ENCODE measurements around the gene TMIE. TPM values are rescaled to one million over a fixed set of nuclear protein-coding genes. Genes with fewer than 3 reads are reported as not detected.
"Not testable (repeated sequence)": the region's sequence is repeated elsewhere in the genome, so short reads cannot be mapped to it uniquely, and the experiment has no call there.

The TMIE gene
- polyA plus RNA-seq, 3 donors, result not detected

- H3K4me1 Mint-ChIP-seq, result peaks cover 2% of the 10 kb centered on the region
- no peak overlapping the region for H3K27ac Mint-ChIP-seq
- Histone ChIP-seq H4K20me1 (ENCODE audit: insufficient read depth, low read length) (no peaks in the 10 kb centered on the region), H3K79me2 (ENCODE audit: insufficient read depth, low read length) (no peaks in the 10 kb centered on the region), H3K27me3 (ENCODE audit: control insufficient read depth in 2 of 2, insufficient read depth in 2 of 2, low read length in 2 of 2) (no peaks in the 10 kb centered on the region), H3K4me3 (replicated peaks in 1 of 3; ENCODE audit: low read depth in 2 of 3, low read length in 3 of 3) (no peak overlapping the region), H2AFZ (ENCODE audit: insufficient read depth, low read depth, low read length, poor library complexity, severe bottlenecking) (no peak overlapping the region), H3K4me1 (ENCODE audit: control insufficient read depth in 1 of 2, insufficient read depth in 2 of 2, low read length in 2 of 2) (no peaks in the 10 kb centered on the region), H3K9ac (ENCODE audit: insufficient read depth, low read length, poor library complexity, severe bottlenecking) (no peak overlapping the region), H3K27ac (ENCODE audit: low read depth in 1 of 2, low read length in 2 of 2) (no peak overlapping the region), H3K9me3 (replicated peaks in 1 of 2; ENCODE audit: control insufficient read depth in 1 of 2, insufficient read depth in 1 of 2, low read length in 2 of 2) (no peaks in the 10 kb centered on the region), H3K4me2 (replicated peaks; ENCODE audit: extremely low read depth, low read length, poor library complexity, severe bottlenecking) (no peak overlapping the region), H3K36me3 (replicated peaks in 1 of 2; ENCODE audit: control insufficient read depth in 1 of 2, insufficient read depth in 2 of 2, low read length in 2 of 2) (no peaks in the 10 kb centered on the region)
- no peak overlapping the region for H3K4me3 Mint-ChIP-seq
- H3K27me3 Mint-ChIP-seq (ENCODE audit: low read depth in 3 of 3), result peaks cover 0 to 10% (median 4%) of the 10 kb centered on the region in 3 donors
- no peak for DNase-seq
- intact Hi-C loops (cut with micrococcal nuclease), result no loop called here
- 99% methylated on average over 41 of the region's 41 CpGs for WGBS (ENCODE audit: insufficient coverage)
- no peak for TF ChIP-seq CTCF (IDR thresholded peaks at IDR 0.05)
- no peaks in the 10 kb centered on the region for H3K9me3 Mint-ChIP-seq
- H3K36me3 Mint-ChIP-seq, result no peaks in the 10 kb centered on the region
Measured at GRCh38 chr3:46750555-46751038, 49.4 kb downstream of the TMIE start.

- H3K27me3 Mint-ChIP-seq (ENCODE audit: low read depth in 3 of 3); H3K79me2 ChIP-seq (ENCODE audit: insufficient read depth, low read length); H3K4me1 Mint-ChIP-seq; H3K9me3 Mint-ChIP-seq; H3K27ac ChIP-seq (ENCODE audit: low read depth in 1 of 2, low read length in 2 of 2); H3K4me2 ChIP-seq (replicated peaks; ENCODE audit: extremely low read depth, low read length, poor library complexity, severe bottlenecking); H2AFZ ChIP-seq (ENCODE audit: insufficient read depth, low read depth, low read length, poor library complexity, severe bottlenecking); DNase-seq; H3K9ac ChIP-seq (ENCODE audit: insufficient read depth, low read length, poor library complexity, severe bottlenecking); H3K9me3 ChIP-seq (replicated peaks in 1 of 2; ENCODE audit: control insufficient read depth in 1 of 2, insufficient read depth in 1 of 2, low read length in 2 of 2); H3K27ac Mint-ChIP-seq; H3K4me3 ChIP-seq (replicated peaks in 1 of 3; ENCODE audit: low read depth in 2 of 3, low read length in 3 of 3); H4K20me1 ChIP-seq (ENCODE audit: insufficient read depth, low read length); intact Hi-C loops (cut with micrococcal nuclease); H3K36me3 ChIP-seq (replicated peaks in 1 of 2; ENCODE audit: control insufficient read depth in 1 of 2, insufficient read depth in 2 of 2, low read length in 2 of 2); H3K36me3 Mint-ChIP-seq; H3K4me3 Mint-ChIP-seq; H3K4me1 ChIP-seq (ENCODE audit: control insufficient read depth in 1 of 2, insufficient read depth in 2 of 2, low read length in 2 of 2); H3K27me3 ChIP-seq (ENCODE audit: control insufficient read depth in 2 of 2, insufficient read depth in 2 of 2, low read length in 2 of 2): not testable (repeated sequence)
- WGBS (ENCODE audit: insufficient coverage), result 92% methylated on average over 6 of the region's 6 CpGs
Measured at GRCh38 chr3:46753127-46753526, 51.9 kb downstream of the TMIE start.
